HL-60 (cell line): Measurements from ENCODE around the gene HSCB.
A peak's percentile ranks its signal among the peaks of the same experiment; 100 is the strongest.

Experiments used
- DNase-seq, 2 experiments: peaks; one replicate each; pipeline ENCODE4 v3.0.0-alpha.2; 2010 to 2020; ENCODE audit warnings: low read depth in 1 of 2, low spot score in 1 of 2
- H3K27ac ChIP-seq: fragments of 250-450 bp; sonication (Bioruptor Pico); replicated peaks from 2 replicates; pipeline ENCODE4 v1.5.1; 2020; ENCODE audit warnings: mild to moderate bottlenecking, moderate library complexity
- H3K27me3 ChIP-seq: fragments of 250-450 bp; sonication (Bioruptor Pico); 2 replicates; pipeline ENCODE4 v1.5.1; 2021; ENCODE audit warnings: mild to moderate bottlenecking, moderate library complexity; ENCODE audit not compliant: insufficient read depth, poor library complexity, severe bottlenecking
- H3K4me3 ChIP-seq: replicated peaks from 2 replicates; pipeline ENCODE4 v1.5.1; 2011; ENCODE audit warnings: mild to moderate bottlenecking, control low read depth, low read length; ENCODE audit not compliant: insufficient read depth
- CTCF ChIP-seq: IDR thresholded peaks from one replicate; pipeline ENCODE4 v1.5.1; 2011; ENCODE audit warnings: low read length, control low read depth, inconsistent platforms; ENCODE audit not compliant: insufficient read depth
- GABPA ChIP-seq: IDR thresholded peaks from 2 replicates; pipeline ENCODE4 v1.6.1; 2012; ENCODE audit warnings: low read depth
- POLR2AphosphoS5 ChIP-seq: IDR thresholded peaks from 2 replicates; pipeline ENCODE4 v1.6.1; 2012; ENCODE audit warnings: low read depth
- REST ChIP-seq: IDR thresholded peaks from 2 replicates; pipeline ENCODE4 v1.6.1; 2012; ENCODE audit warnings: low read depth; ENCODE audit not compliant: insufficient replicate concordance
- SPI1 ChIP-seq: IDR thresholded peaks from 2 replicates; pipeline ENCODE4 v1.6.1; 2012; ENCODE audit warnings: low read depth, mild to moderate bottlenecking, borderline replicate concordance

HSCB gene

GRCh38 chr22:28780296-28780695 lies 38.5 kb downstream of the HSCB start:
- Histone ChIP-seq H3K27ac (no peak overlapping the region), H3K4me3 (no peak overlapping the region), H3K27me3 (no peaks in the 10 kb centered on the region)
- TF ChIP-seq POLR2AphosphoS5 (no peak), REST (no peak), GABPA (no peak)
- no peak for DNase-seq

DNA sequence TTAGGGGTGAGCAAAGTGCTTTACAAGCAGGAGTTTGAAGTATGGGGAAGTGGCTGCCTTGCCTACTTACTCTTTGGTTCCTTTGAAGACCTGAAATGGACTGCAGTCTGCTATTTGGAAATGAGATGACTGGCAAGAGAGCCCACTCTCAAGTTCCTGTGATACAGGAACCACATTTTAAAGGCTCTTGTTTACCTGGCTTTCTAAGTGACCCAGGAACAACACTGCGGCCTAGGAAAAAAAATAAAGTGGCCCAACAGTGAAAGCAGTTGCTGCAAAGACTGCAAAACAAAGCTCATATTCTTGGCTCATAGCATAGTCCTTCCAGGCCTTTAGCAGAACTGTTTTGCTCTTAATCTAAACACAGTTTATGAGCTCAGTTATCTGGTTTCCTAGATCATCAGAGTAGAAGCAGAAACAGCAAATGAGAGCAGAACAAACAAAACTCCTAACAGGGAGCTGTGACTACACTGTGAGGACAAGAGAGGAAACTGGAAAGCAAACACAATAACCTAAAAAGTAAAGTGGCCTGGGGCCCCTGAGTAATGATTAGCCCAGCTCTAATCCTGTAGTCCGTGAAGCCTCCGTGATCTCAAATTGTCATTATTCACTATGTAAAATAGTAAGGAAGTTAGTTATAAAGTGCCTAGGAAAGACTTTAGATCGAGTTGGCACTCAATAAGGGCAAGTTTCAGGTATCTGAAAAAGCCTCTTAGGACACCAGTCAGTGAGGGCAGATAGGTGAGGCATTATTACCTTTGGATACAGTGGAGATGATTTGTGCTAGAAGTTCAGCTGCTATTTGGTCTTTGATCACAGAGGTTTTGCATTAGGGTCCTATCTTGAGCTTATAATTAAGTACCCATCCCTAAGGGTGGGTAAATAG lies 42.2 kb downstream of the HSCB start:
- DNase-seq, result peak in 1 of 2 experiments; percentile 19
- no peak overlapping the region for H3K4me3 ChIP-seq
- H3K27ac ChIP-seq, result peak overlapping the region; percentile 9; the same call in 1 of the 2 replicates
- H3K27me3 ChIP-seq, result no peaks in the 10 kb centered on the region
- peak; percentile 63 for TF ChIP-seq SPI1
- TF ChIP-seq CTCF, result no peak

DNA sequence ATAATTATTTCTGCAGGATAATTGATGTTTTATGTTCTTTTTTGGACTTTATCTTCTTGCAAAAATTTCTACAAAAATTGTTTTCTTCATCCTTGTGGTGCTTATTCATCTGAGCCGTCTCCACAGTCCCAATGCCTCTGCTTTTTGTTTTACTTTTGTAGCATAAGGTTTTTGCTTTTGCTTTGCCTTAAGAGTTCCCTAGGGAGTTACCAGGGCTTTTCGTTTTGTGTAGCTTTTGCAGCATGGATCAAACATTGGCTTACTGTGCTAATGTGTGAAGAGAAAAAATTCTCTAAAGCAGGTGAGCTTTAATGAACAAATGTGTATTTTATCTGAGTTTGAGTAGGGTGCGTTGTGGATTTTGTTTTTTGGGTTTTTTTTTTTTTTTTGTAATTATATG lies 46.8 kb downstream of the HSCB start:
- TF ChIP-seq SPI1 (no peak), GABPA (no peak), POLR2AphosphoS5 (no peak), REST (no peak)
- H3K27me3 ChIP-seq, result no peaks in the 10 kb centered on the region
- no peak for DNase-seq
- no peak overlapping the region for H3K27ac ChIP-seq
- no peak overlapping the region for H3K4me3 ChIP-seq

DNA sequence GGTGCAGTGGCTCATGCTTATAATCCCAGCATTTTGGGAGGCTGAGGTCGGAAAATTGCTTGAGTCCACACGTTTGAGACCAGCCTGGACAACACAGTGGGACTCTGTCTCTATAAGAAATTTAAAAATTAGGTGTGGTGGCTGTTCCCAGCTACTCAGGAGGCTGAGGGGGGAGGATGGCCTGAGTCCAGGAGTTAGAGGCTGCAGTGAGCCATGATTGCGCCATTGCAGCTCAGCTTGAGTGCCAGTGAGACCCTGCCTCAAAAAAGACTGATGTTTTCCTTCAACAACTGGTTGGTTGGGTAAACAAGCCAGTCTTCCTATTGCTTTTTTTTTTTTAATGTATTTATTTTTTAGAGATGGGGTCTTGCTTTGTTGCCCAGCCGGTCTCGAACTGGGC lies 49.3 kb downstream of the HSCB start:
- H3K27me3 ChIP-seq, result no peaks in the 10 kb centered on the region
- no peak for TF ChIP-seq CTCF
- no peak for TF ChIP-seq REST
- TF ChIP-seq GABPA, result no peak
- no peak for TF ChIP-seq POLR2AphosphoS5
- no peak for TF ChIP-seq SPI1
- H3K27ac ChIP-seq, result no peak overlapping the region
- no peak overlapping the region for H3K4me3 ChIP-seq
- no peak for DNase-seq
